A673 (cell line): ENCODE measurements around the gene RPS19. TPM values are rescaled to one million over a fixed set of nuclear protein-coding genes. Genes with fewer than 3 reads are reported as not detected.

ENCODE experiments used
- Bru-seq: library from RNA; stranded (reverse); fragments of 400-500 nt; gene quantifications from one replicate; lab custom pipeline; 2021; lab: Mats Ljungman, UMichigan
- BruChase-seq, 2 experiments: library from RNA; stranded (reverse); fragments of 400-500 nt; gene quantifications; one replicate each; lab custom pipeline; 2021; lab: Mats Ljungman, UMichigan
- BruUV-seq: library from RNA; stranded (reverse); fragments of 400-500 nt; replicated peaks from 2 replicates; lab custom pipeline; 2021; lab: Mats Ljungman, UMichigan
- CTCF ChIA-PET: fragments of 300-600 bp; sonication (Branson Sonifier 250); formaldehyde crosslinking; loops from one replicate; lab custom pipeline; 2022; ENCODE audit warnings: antibody characterized with exemption; lab: Charles Lee
- POLR2A ChIA-PET: fragments of 300-600 bp; sonication (Branson Sonifier 250); formaldehyde crosslinking; loops from one replicate; lab custom pipeline; 2022; ENCODE audit warnings: antibody characterized with exemption; ENCODE audit not compliant: low non-redundant PET; lab: Charles Lee
- DNase-seq: peaks from one replicate; pipeline ENCODE4 v3.0.0-alpha.2; 2015; ENCODE audit warnings: low spot score
- H3K27ac ChIP-seq: fragments of 200-600 bp; sonication (generic); 2 replicates; pipeline ENCODE4 v1.5.1; 2016; ENCODE audit warnings: mixed run types, low read depth, mild to moderate bottlenecking, mixed read lengths, antibody characterized with exemption, low read length; ENCODE audit not compliant: poor library complexity, severe bottlenecking
- H3K27me3 ChIP-seq: fragments of 200-600 bp; sonication (generic); replicated peaks from 2 replicates; pipeline ENCODE4 v1.6.1; 2017; ENCODE audit warnings: mixed run types, low read depth, mild to moderate bottlenecking, mixed read lengths, antibody characterized with exemption, low read length; ENCODE audit not compliant: insufficient read depth, poor library complexity
- H3K36me3 ChIP-seq: fragments of 200-600 bp; sonication (generic); 2 replicates; pipeline ENCODE4 v1.6.1; 2016; ENCODE audit warnings: mixed run types, mild to moderate bottlenecking, mixed read lengths, antibody characterized with exemption, low read length; ENCODE audit not compliant: insufficient read depth, poor library complexity, severe bottlenecking
- H3K4me1 ChIP-seq: fragments of 200-600 bp; sonication (generic); 2 replicates; pipeline ENCODE4 v1.6.1; 2017; ENCODE audit warnings: mixed run types, mild to moderate bottlenecking, mixed read lengths, antibody characterized with exemption, low read length; ENCODE audit not compliant: insufficient read depth, poor library complexity, severe bottlenecking
- H3K4me3 ChIP-seq: fragments of 200-600 bp; sonication (generic); 2 replicates; pipeline ENCODE4 v1.5.1; 2016; ENCODE audit warnings: low read depth, mixed run types, mild to moderate bottlenecking, mixed read lengths, low read length; ENCODE audit not compliant: poor library complexity, severe bottlenecking
- H3K9me3 ChIP-seq: fragments of 200-600 bp; sonication (generic); 2 replicates; pipeline ENCODE4 v1.6.1; 2016; ENCODE audit warnings: mixed run types, low read depth, mild to moderate bottlenecking, mixed read lengths, antibody characterized with exemption, low read length; ENCODE audit not compliant: poor library complexity, severe bottlenecking
- EZH2 ChIP-seq: fragments of 200-600 bp; sonication (generic); IDR thresholded peaks from 2 replicates; pipeline ENCODE4 v1.6.1; 2017; ENCODE audit warnings: borderline replicate concordance, low read depth, mild to moderate bottlenecking, mixed read lengths, antibody characterized with exemption, low read length; ENCODE audit not compliant: poor library complexity, severe bottlenecking
- intact Hi-C: fragments of 100-400 bp; cut with micrococcal nuclease; formaldehyde crosslinking; loops from one replicate; pipeline ENCODE4 v1.10.0; 2022; ENCODE audit not compliant: unreplicated experiment
- long read RNA-seq: library from polyadenylated mRNA; stranded (forward); transcript quantifications from one replicate; pipeline ENCODE4 v2.0.0, GENCODE V29; 2022
- total RNA-seq: library from RNA; stranded (reverse); gene quantifications from 2 replicates; pipeline ENCODE4 v1.2.3, GENCODE V29; 2021
- TF ChIP-seq, protein P1 (sequence below): fragments of 300-800, 200-600 bp; sonication (generic); conservative IDR thresholded peaks from 2 replicates; pipeline ENCODE4 v1.5.1; 2017; ENCODE audit warnings: low read depth, mild to moderate bottlenecking, antibody characterized with exemption, low read length, moderate library complexity, mixed read lengths

RPS19 gene
- total RNA-seq (2,479 and 2,559 TPM in 2 replicates), Bru-seq, nascent RNA (percentile 99 among the genes with signal in this experiment), BruChase-seq, experiment 1, labeled RNA remaining after a 2-hour chase (percentile 97 among the genes with signal in this experiment), BruChase-seq, experiment 2, labeled RNA remaining after a 6-hour chase (percentile 98 among the genes with signal in this experiment)
- long read RNA-seq, transcript RPS19-206 (6 exons, 2,359 nt), result major isoform, 1,564 of 1,715 reads
- long read RNA-seq, transcript RPS19-207 (6 exons, 668 nt), result minor isoform, 32 of 1,715 reads
- long read RNA-seq, transcript RPS19-202 (6 exons, 526 nt), result minor isoform, 5 of 1,715 reads
- long read RNA-seq, partial matches to known transcripts, result 95 of 1,715 reads
- long read RNA-seq, other reads (novel, unspliced or antisense), result 19 of 1,715 reads

- DNase-seq, result peak; percentile 99
- ChIA-PET POLR2A (interaction anchor here (0.7 kb wide), 1 partner anchor 213 kb away, joined by 3 read pairs; no protein-coding TSS in a partner anchor), CTCF (interaction anchor here (0.6 to 0.7 kb wide), 2 partner anchors 12 to 21 kb away, joined by 3 to 5 read pairs; no protein-coding TSS in a partner anchor)
- H3K4me1 ChIP-seq, result peaks cover 45% of the 10 kb centered on the region
- intact Hi-C loops, result loop anchor here (1.0 kb wide), 1 partner anchor 23 kb away; the partner anchor contains the start of gene ARHGEF1
- H3K4me3 ChIP-seq, result peak within 1 kb of the TSS; percentile 87
- peaks cover 43% of the 10 kb centered on the region for H3K36me3 ChIP-seq
- peak within 1 kb of the TSS; percentile 97 for H3K27ac ChIP-seq
- no TSS peak for BruUV-seq
- H3K27me3 ChIP-seq, result no peaks in the 10 kb centered on the region
- no peak for TF ChIP-seq EZH2
- TF ChIP-seq, protein P1, sequence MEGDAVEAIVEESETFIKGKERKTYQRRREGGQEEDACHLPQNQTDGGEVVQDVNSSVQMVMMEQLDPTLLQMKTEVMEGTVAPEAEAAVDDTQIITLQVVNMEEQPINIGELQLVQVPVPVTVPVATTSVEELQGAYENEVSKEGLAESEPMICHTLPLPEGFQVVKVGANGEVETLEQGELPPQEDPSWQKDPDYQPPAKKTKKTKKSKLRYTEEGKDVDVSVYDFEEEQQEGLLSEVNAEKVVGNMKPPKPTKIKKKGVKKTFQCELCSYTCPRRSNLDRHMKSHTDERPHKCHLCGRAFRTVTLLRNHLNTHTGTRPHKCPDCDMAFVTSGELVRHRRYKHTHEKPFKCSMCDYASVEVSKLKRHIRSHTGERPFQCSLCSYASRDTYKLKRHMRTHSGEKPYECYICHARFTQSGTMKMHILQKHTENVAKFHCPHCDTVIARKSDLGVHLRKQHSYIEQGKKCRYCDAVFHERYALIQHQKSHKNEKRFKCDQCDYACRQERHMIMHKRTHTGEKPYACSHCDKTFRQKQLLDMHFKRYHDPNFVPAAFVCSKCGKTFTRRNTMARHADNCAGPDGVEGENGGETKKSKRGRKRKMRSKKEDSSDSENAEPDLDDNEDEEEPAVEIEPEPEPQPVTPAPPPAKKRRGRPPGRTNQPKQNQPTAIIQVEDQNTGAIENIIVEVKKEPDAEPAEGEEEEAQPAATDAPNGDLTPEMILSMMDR, result peak; percentile 68
- no peaks in the 10 kb centered on the region for H3K9me3 ChIP-seq
Measured at GRCh38 chr19:41859618-41860418, at the start of gene RPS19. Gene RPS19, plus strand, starts transcription at chr19:41860255. Its CDS starts 520 bp downstream, at chr19:41860775.

DNA sequence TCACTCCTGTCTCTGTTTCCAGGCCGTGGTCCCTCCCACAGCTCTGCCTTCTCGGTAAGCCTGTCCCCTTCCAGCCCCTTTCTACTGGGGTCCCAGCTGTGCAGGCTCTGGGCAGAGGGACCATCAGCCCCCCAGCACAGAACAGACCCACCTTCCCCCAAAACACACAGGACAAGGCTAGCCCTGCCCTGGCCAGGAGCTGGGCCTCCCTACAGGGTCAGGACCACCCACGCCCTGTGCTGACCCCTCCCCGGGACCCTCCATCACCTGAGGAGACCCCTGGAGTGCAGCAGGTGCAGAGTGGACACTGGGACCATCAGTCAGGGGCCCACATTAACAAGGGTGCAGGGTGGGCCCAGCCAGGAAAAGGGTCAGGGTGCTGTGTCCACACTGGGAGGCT, 49.8 kb upstream of the RPS19 start:
- no peaks in the 10 kb centered on the region for H3K4me1 ChIP-seq
- no peak for TF ChIP-seq EZH2
- TF ChIP-seq, protein P1, result no peak
- no peak overlapping the region for H3K4me3 ChIP-seq
- no peaks in the 10 kb centered on the region for H3K9me3 ChIP-seq
- no peaks in the 10 kb centered on the region for H3K36me3 ChIP-seq
- no peak for DNase-seq
- no peak overlapping the region for H3K27ac ChIP-seq
- intact Hi-C loops, result no loop called here
- no TSS peak for BruUV-seq
- ChIA-PET CTCF (no interaction called here), POLR2A (no interaction called here)
- H3K27me3 ChIP-seq, result no peaks in the 10 kb centered on the region

- no TSS peak for BruUV-seq
- POLR2A ChIA-PET, result no interaction called here
- H3K4me1 ChIP-seq, result no peaks in the 10 kb centered on the region
Measured at GRCh38 chr19:41811036-41811435, 49.0 kb upstream of the RPS19 start.

More at GRCh38 chr19:41811036-41811435, 49.0 kb upstream of the RPS19 start:
- TF ChIP-seq EZH2, result no peak
- TF ChIP-seq, protein P1, result no peak
- no peaks in the 10 kb centered on the region for H3K9me3 ChIP-seq
- no peak for DNase-seq
- no peak overlapping the region for H3K27ac ChIP-seq
- H3K27me3 ChIP-seq, result no peaks in the 10 kb centered on the region
- no peaks in the 10 kb centered on the region for H3K36me3 ChIP-seq
- intact Hi-C loops, result no loop called here
- H3K4me3 ChIP-seq, result no peak overlapping the region
- CTCF ChIA-PET, result no interaction called here
